Liver (tissue), 3 donors: ENCODE measurements around the gene MANBA.

Experiments
- CTCF ChIP-seq: fragments of 150-350 bp; IDR thresholded peaks from 2 replicates; pipeline ENCODE4 v1.5.1; 2017; ENCODE audit warnings: improper control_type of control experiment, low read depth, low read length; ENCODE audit not compliant: missing input control
- EGR1 ChIP-seq, 2 donors: IDR thresholded peaks; 2 replicates each; pipeline ENCODE4 v1.6.1; 2016 to 2018; ENCODE audit warnings: antibody characterized with exemption in 2 of 2, low read depth in 2 of 2
- FOXA1 ChIP-seq: IDR thresholded peaks from 2 replicates; pipeline ENCODE4 v1.6.1; 2016; ENCODE audit warnings: antibody characterized with exemption
- GABPA ChIP-seq, 2 donors: IDR thresholded peaks in 1 of 2; conservative IDR thresholded peaks in 1 of 2; 2 replicates each; pipeline ENCODE4 v1.6.1; 2016; ENCODE audit warnings: antibody characterized with exemption in 2 of 2, mild to moderate bottlenecking in 1 of 2, moderate library complexity in 1 of 2
- JUND ChIP-seq, 2 donors: IDR thresholded peaks; 2 replicates each; pipeline ENCODE4 v1.6.1; 2016; ENCODE audit warnings: antibody characterized with exemption in 2 of 2
- MAX ChIP-seq: IDR thresholded peaks from 2 replicates; pipeline ENCODE4 v1.6.1; 2016; ENCODE audit warnings: antibody characterized with exemption
- RAD21 ChIP-seq, 2 donors: IDR thresholded peaks; 2 replicates each; pipeline ENCODE4 v1.6.1; 2016; ENCODE audit warnings: antibody characterized with exemption in 2 of 2, mild to moderate bottlenecking in 2 of 2
- REST ChIP-seq: IDR thresholded peaks from 2 replicates; pipeline ENCODE4 v1.6.1; 2016; ENCODE audit warnings: antibody characterized with exemption, mild to moderate bottlenecking
- RXRA ChIP-seq, 2 donors: IDR thresholded peaks; 2 replicates each; pipeline ENCODE4 v1.6.1; 2017 to 2018; ENCODE audit warnings: antibody characterized with exemption in 2 of 2, mild to moderate bottlenecking in 1 of 2
- SP1 ChIP-seq: IDR thresholded peaks from 2 replicates; pipeline ENCODE4 v1.6.1; 2018; ENCODE audit warnings: antibody characterized with exemption, mild to moderate bottlenecking
- YY1 ChIP-seq: IDR thresholded peaks from 2 replicates; pipeline ENCODE4 v1.6.1; 2016; ENCODE audit warnings: antibody characterized with exemption, mild to moderate bottlenecking
- ZBTB33 ChIP-seq: IDR thresholded peaks from 2 replicates; pipeline ENCODE4 v1.6.1; 2016; ENCODE audit warnings: antibody characterized with exemption
- donor health status: healthy.
- donor health status: healthy.

- TF ChIP-seq CTCF: no peak
- no peak for TF ChIP-seq MAX
- TF ChIP-seq RAD21 (IDR thresholded peaks at IDR 0.05): no peak
- TF ChIP-seq ZBTB33: no peak
- TF ChIP-seq RXRA (IDR thresholded peaks at IDR 0.05): no peak
- TF ChIP-seq FOXA1: no peak
- no peak for TF ChIP-seq SP1
- TF ChIP-seq EGR1 (IDR thresholded peaks at IDR 0.05; ENCODE audit: low read depth in 2 of 2): no peak
- TF ChIP-seq GABPA (IDR thresholded peaks at IDR 0.05 in 1 of 2, conservative IDR thresholded peaks at IDR 0.05 in 1 of 2): no peak
- no peak for TF ChIP-seq JUND (IDR thresholded peaks at IDR 0.05)
- no peak for TF ChIP-seq YY1
- no peak for TF ChIP-seq REST
These were observed 28.1 kb downstream of the MANBA start for GRCh38 chr4:102732678-102733077.
